Lung (tissue), 12 donors: ENCODE measurements around the gene PAPPA2. TPM values are rescaled to one million over a fixed set of nuclear protein-coding genes. Genes with fewer than 3 reads are reported as not detected.

Experiments
- ATAC-seq: fragments of 200-7000 bp; cut with Tn5 transposase; one replicate; pipeline ENCODE4 v1.9.1; 2020; ENCODE audit warnings: moderate number of reproducible peaks; ENCODE audit not compliant: insufficient read depth, low FRiP score
- DNase-seq, 3 donors: peaks; one replicate each; pipeline ENCODE4 v3.0.0-alpha.2; 2013 to 2017
- H3K27ac ChIP-seq, 2 donors: one replicate each; pipeline ENCODE4 v1.5.1; 2013; ENCODE audit warnings: mild to moderate bottlenecking in 2 of 2, moderate library complexity in 2 of 2, control low read depth in 1 of 2, inconsistent platforms in 1 of 2, low read depth in 1 of 2, low read length in 1 of 2
- H3K27me3 ChIP-seq, 3 donors: one replicate each; pipeline ENCODE4 v1.5.1; 2013; ENCODE audit warnings: low read length in 2 of 3; ENCODE audit not compliant: control insufficient read depth in 3 of 3, insufficient read depth in 3 of 3
- H3K36me3 ChIP-seq, 4 donors: one replicate each; pipeline ENCODE4 v1.5.1; 2013; ENCODE audit warnings: low read length in 4 of 4, mild to moderate bottlenecking in 1 of 4, moderate library complexity in 1 of 4; ENCODE audit not compliant: control insufficient read depth in 4 of 4, insufficient read depth in 4 of 4
- H3K4me1 ChIP-seq, 5 donors: one replicate each; pipeline ENCODE4 v1.5.1; 2013; ENCODE audit warnings: low read length in 5 of 5, mild to moderate bottlenecking in 2 of 5, moderate library complexity in 1 of 5; ENCODE audit not compliant: control insufficient read depth in 5 of 5, insufficient read depth in 5 of 5
- H3K4me3 ChIP-seq: one replicate; pipeline ENCODE4 v1.5.1; 2013; ENCODE audit warnings: mild to moderate bottlenecking, control low read depth, moderate library complexity
- H3K9ac ChIP-seq, 2 donors: one replicate each; pipeline ENCODE4 v1.5.1; 2013; ENCODE audit warnings: low read length in 2 of 2, control low read depth in 1 of 2; ENCODE audit not compliant: insufficient read depth in 1 of 2
- H3K9me3 ChIP-seq, 4 donors: one replicate each; pipeline ENCODE4 v1.5.1; 2013; ENCODE audit warnings: low read length in 3 of 4, mild to moderate bottlenecking in 1 of 4, moderate library complexity in 1 of 4; ENCODE audit not compliant: control insufficient read depth in 4 of 4, insufficient read depth in 3 of 4
- WGBS, 2 donors: extraction: QIAGEN DNeasy Blood & Tissue Kit; methylation state at CpG; one replicate each; pipeline ENCODE4 v1.1.7; 2013; 5-methylcytosine and 5-hydroxymethylcytosine counted together
- polyA plus RNA-seq, 2 donors: library from polyadenylated mRNA; stranded (reverse); fragments of 200-250 nt; gene quantifications; one replicate each; pipeline ENCODE4 v1.2.1, GENCODE V29; 2013
- total RNA-seq, 2 donors: library from RNA; depleted of rRNA in 1 of 2; stranded (reverse); fragments of >200 nt in 1 of 2; gene quantifications; one replicate each; pipeline ENCODE4 v1.2.1, GENCODE V29; 2014 to 2021
- TF ChIP-seq, protein P1 (sequence below): IDR thresholded peaks from 2 replicates; pipeline ENCODE4 v1.5.1; 2012; ENCODE audit warnings: mild to moderate bottlenecking; ENCODE audit errors: control extremely low read depth, extremely low read depth
- donor health status: control.
- donor health status: control.
- donor health status: Bipolar disorder and iron deficiency.
- donor health status: healthy.
- donor health status: DM: yes; HTN: yes; CAD: no.

The PAPPA2 gene
- total and polyA plus RNA-seq, 4 donors, result 0.02 to 0.55 (median 0.32) TPM

DNA sequence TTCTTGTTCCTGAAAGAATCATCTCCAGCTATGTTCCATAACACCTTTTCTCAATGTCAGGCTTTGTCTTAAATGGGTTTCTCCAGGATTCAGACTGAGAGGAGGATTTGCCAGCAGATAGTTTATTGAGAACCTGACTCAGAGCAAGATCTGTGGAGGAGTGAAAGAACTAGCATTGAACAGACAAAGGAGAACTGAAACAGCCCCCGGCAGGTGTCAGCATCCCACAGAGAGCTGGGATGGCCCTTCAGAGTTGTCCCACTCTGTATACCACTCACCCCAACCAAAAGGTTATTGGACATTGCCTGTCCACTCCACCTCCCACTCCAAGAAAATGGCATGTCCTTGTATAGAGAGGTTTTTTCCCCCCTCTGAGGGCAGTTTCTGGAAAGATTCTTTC is 270.7 kb downstream of the PAPPA2 start:
- no peaks in the 10 kb centered on the region for H3K9me3 ChIP-seq
- H3K9ac ChIP-seq, result no peak overlapping the region
- H3K36me3 ChIP-seq, result no peaks in the 10 kb centered on the region
- TF ChIP-seq, protein P1, sequence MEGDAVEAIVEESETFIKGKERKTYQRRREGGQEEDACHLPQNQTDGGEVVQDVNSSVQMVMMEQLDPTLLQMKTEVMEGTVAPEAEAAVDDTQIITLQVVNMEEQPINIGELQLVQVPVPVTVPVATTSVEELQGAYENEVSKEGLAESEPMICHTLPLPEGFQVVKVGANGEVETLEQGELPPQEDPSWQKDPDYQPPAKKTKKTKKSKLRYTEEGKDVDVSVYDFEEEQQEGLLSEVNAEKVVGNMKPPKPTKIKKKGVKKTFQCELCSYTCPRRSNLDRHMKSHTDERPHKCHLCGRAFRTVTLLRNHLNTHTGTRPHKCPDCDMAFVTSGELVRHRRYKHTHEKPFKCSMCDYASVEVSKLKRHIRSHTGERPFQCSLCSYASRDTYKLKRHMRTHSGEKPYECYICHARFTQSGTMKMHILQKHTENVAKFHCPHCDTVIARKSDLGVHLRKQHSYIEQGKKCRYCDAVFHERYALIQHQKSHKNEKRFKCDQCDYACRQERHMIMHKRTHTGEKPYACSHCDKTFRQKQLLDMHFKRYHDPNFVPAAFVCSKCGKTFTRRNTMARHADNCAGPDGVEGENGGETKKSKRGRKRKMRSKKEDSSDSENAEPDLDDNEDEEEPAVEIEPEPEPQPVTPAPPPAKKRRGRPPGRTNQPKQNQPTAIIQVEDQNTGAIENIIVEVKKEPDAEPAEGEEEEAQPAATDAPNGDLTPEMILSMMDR, result no peak
- no peak for ATAC-seq
- no peaks in the 10 kb centered on the region for H3K27me3 ChIP-seq
- no peaks in the 10 kb centered on the region for H3K4me1 ChIP-seq
- H3K4me3 ChIP-seq, result no peak overlapping the region
- DNase-seq, result no peak
- 83% methylated on average over 1 of the region's 1 CpG for WGBS, 2 donors
- H3K27ac ChIP-seq, result no peak overlapping the region

- Histone ChIP-seq H3K27me3 (no peaks in the 10 kb centered on the region), H3K9me3 (no peaks in the 10 kb centered on the region), H3K36me3 (no peaks in the 10 kb centered on the region), H3K4me1 (no peaks in the 10 kb centered on the region), H3K4me3 (no peak overlapping the region), H3K9ac (no peak overlapping the region), H3K27ac (no peak overlapping the region)
- TF ChIP-seq, protein P1, result no peak
- no peak for DNase-seq
- WGBS, 2 donors, result 88 to 93% methylated on average over 1 of the region's 1 CpG
- no peak for ATAC-seq
These were observed 272.2 kb downstream of the PAPPA2 start for GRCh38 chr1:176735201-176735600.

GRCh38 chr1:176736015-176736414 is 273.0 kb downstream of the PAPPA2 start:
- TF ChIP-seq, protein P1, result no peak
- H3K9ac ChIP-seq, result no peak overlapping the region
- no peak for ATAC-seq

GRCh38 chr1:176741181-176741580 is 278.2 kb downstream of the PAPPA2 start:
- Histone ChIP-seq H3K9me3 (peaks cover 0 to 2% (median 0%) of the 10 kb centered on the region in 4 donors), H3K27ac (no peak overlapping the region), H3K9ac (no peak overlapping the region), H3K27me3 (no peaks in the 10 kb centered on the region), H3K4me3 (no peak overlapping the region), H3K4me1 (peaks cover 0 to 4% (median 0%) of the 10 kb centered on the region in 5 donors), H3K36me3 (no peaks in the 10 kb centered on the region)
- TF ChIP-seq, protein P1, result no peak
- DNase-seq (no peak), ATAC-seq (no peak)
- 80 to 82% methylated on average over 4 of the region's 4 CpGs for WGBS, 2 donors

More at GRCh38 chr1:176736015-176736414, 273.0 kb downstream of the PAPPA2 start:
- no peaks in the 10 kb centered on the region for H3K27me3 ChIP-seq
- DNase-seq, result no peak
- no peaks in the 10 kb centered on the region for H3K4me1 ChIP-seq
- H3K27ac ChIP-seq, result no peak overlapping the region
- no peaks in the 10 kb centered on the region for H3K9me3 ChIP-seq
- no peak overlapping the region for H3K4me3 ChIP-seq
- H3K36me3 ChIP-seq, result no peaks in the 10 kb centered on the region
